H1 (cell line): Measurements from ENCODE around the gene HES3. TPM values are rescaled to one million over a fixed set of nuclear protein-coding genes. Genes with fewer than 3 reads are reported as not detected.

Source experiments
- CTCF ChIA-PET: fragments of 300-600 bp; sonication (Branson Sonifier 250); formaldehyde crosslinking; loops from one replicate; lab custom pipeline; 2021; ENCODE audit not compliant: partially characterized antibody; lab: Charles Lee
- POLR2A ChIA-PET: fragments of 300-600 bp; sonication (Branson Sonifier 250); formaldehyde crosslinking; loops from one replicate; lab custom pipeline; 2021; ENCODE audit warnings: inconsistent platforms; ENCODE audit not compliant: partially characterized antibody; lab: Charles Lee
- DNase-seq, 2 experiments: peaks; one replicate each; pipeline versions ENCODE4 v3.0.0 to v3.0.0-alpha.2; 2010 to 2022; ENCODE audit warnings: low spot score in 2 of 2, low read depth in 1 of 2, mixed read lengths in 1 of 2
- FAIRE-seq: peaks from 2 replicates; lab custom pipeline; 2011; peaks lifted over from hg19 to GRCh38; lab: Jason Lieb, UNC
- H2AFZ ChIP-seq: 2 replicates; pipeline ENCODE4 v1.8.1; 2012; ENCODE audit warnings: low read length, inconsistent platforms
- H2AK5ac ChIP-seq: 2 replicates; pipeline ENCODE4 v1.6.1; 2013; ENCODE audit warnings: low read depth, low read length
- H2BK120ac ChIP-seq: replicated peaks from 2 replicates; pipeline ENCODE3; 2013; ENCODE audit warnings: low read depth, low read length, inconsistent platforms
- H2BK12ac ChIP-seq: 2 replicates; pipeline ENCODE4 v1.6.1; 2013; ENCODE audit warnings: low read depth, low read length
- H2BK15ac ChIP-seq: 2 replicates; pipeline ENCODE4 v1.6.1; 2013; ENCODE audit warnings: low read length
- H2BK20ac ChIP-seq: 2 replicates; pipeline ENCODE4 v1.6.1; 2013; ENCODE audit warnings: low read length
- H2BK5ac ChIP-seq: 2 replicates; pipeline ENCODE4 v1.6.1; 2013; ENCODE audit warnings: low read depth, low read length
- H3K14ac ChIP-seq: 2 replicates; pipeline ENCODE4 v1.6.1; 2013; ENCODE audit warnings: inconsistent platforms; ENCODE audit not compliant: insufficient read length
- H3K18ac ChIP-seq: 2 replicates; pipeline ENCODE4 v1.6.1; 2013; ENCODE audit warnings: low read length; ENCODE audit errors: extremely low read depth
- H3K23ac ChIP-seq: 2 replicates; pipeline ENCODE4 v1.6.1; 2013; ENCODE audit warnings: inconsistent platforms; ENCODE audit not compliant: insufficient read length
- H3K23me2 ChIP-seq: 2 replicates; pipeline ENCODE4 v1.6.1; 2013; ENCODE audit warnings: low read depth, low read length
- H3K27ac ChIP-seq: 2 replicates; pipeline ENCODE4 v1.6.1; 2011; ENCODE audit warnings: low read depth, low read length, inconsistent platforms
- H3K27me3 ChIP-seq, 4 experiments: replicated peaks in 1 of 4; 1 replicate in 1 of 4; 2 replicates in 3 of 4; pipeline versions ENCODE4 v1.6.1 to v1.8.1; 2011 to 2013; ENCODE audit warnings: low read length in 3 of 4, mild to moderate bottlenecking in 3 of 4, inconsistent platforms in 2 of 4, mixed read lengths in 2 of 4, moderate library complexity in 1 of 4; ENCODE audit not compliant: control insufficient read depth in 3 of 4, insufficient read depth in 3 of 4; ENCODE audit errors: extremely low read depth in 1 of 4
- H3K36me3 ChIP-seq, 4 experiments: 2 replicates each; pipeline versions ENCODE4 v1.6.1 to v1.8.1; 2011 to 2013; ENCODE audit warnings: mild to moderate bottlenecking in 4 of 4, low read length in 3 of 4, moderate library complexity in 2 of 4, control low read depth in 1 of 4, inconsistent platforms in 1 of 4; ENCODE audit not compliant: insufficient read depth in 4 of 4, control insufficient read depth in 2 of 4
- H3K4ac ChIP-seq: replicated peaks from 2 replicates; pipeline ENCODE3; 2013; ENCODE audit warnings: low read length, low read depth, mixed read lengths, inconsistent platforms; ENCODE audit not compliant: insufficient read length
- H3K4me1 ChIP-seq, 4 experiments: replicated peaks in 1 of 4; 1 replicate in 1 of 4; 2 replicates in 3 of 4; pipeline versions ENCODE4 v1.6.1 to v1.8.1; 2011 to 2013; ENCODE audit warnings: low read length in 3 of 4, inconsistent platforms in 2 of 4, mixed read lengths in 1 of 4; ENCODE audit not compliant: insufficient read depth in 4 of 4, control insufficient read depth in 3 of 4
- H3K4me2 ChIP-seq, 2 experiments: 2 replicates each; pipeline versions ENCODE4 v1.6.1 to v1.8.1; 2011 to 2013; ENCODE audit warnings: low read depth in 2 of 2, low read length in 2 of 2, control low read depth in 1 of 2, inconsistent platforms in 1 of 2, mild to moderate bottlenecking in 1 of 2; ENCODE audit not compliant: insufficient read depth in 1 of 2
- H3K4me3 ChIP-seq, 4 experiments: fragments of 200-600, 300-600 bp in 1 of 4; sonication (generic), shearing (Covaris generic), sonication (Bioruptor Twin) in 1 of 4; 2 replicates each; pipeline versions ENCODE4 v1.5.1 to v1.8.1; 2011 to 2016; ENCODE audit warnings: low read length in 4 of 4, low read depth in 3 of 4, control low read depth in 2 of 4, inconsistent platforms in 2 of 4, mild to moderate bottlenecking in 2 of 4, mixed read lengths in 1 of 4, moderate library complexity in 1 of 4; ENCODE audit not compliant: insufficient read depth in 2 of 4; ENCODE audit errors: extremely low read depth in 1 of 4
- H3K56ac ChIP-seq: replicated peaks from 2 replicates; pipeline ENCODE3; 2013; ENCODE audit warnings: low read depth, mild to moderate bottlenecking, mixed read lengths, low read length, inconsistent platforms; ENCODE audit not compliant: insufficient read length
- H3K79me1 ChIP-seq: 2 replicates; pipeline ENCODE4 v1.6.1; 2013; ENCODE audit warnings: low read depth, low read length, control low read depth
- H3K79me2 ChIP-seq, 2 experiments: 2 replicates each; pipeline versions ENCODE4 v1.6.1 to v1.8.1; 2012 to 2013; ENCODE audit warnings: low read length in 2 of 2, mild to moderate bottlenecking in 2 of 2, inconsistent platforms in 1 of 2; ENCODE audit not compliant: insufficient read depth in 2 of 2, control insufficient read depth in 1 of 2
- H3K9ac ChIP-seq, 4 experiments: replicated peaks in 1 of 4; 1 replicate in 1 of 4; 2 replicates in 3 of 4; pipeline versions ENCODE4 v1.6.1 to v1.8.1; 2011 to 2013; ENCODE audit warnings: low read depth in 3 of 4, low read length in 3 of 4, control low read depth in 2 of 4, mild to moderate bottlenecking in 2 of 4, moderate library complexity in 2 of 4, inconsistent platforms in 1 of 4; ENCODE audit errors: extremely low read depth in 1 of 4
- H3K9me3 ChIP-seq, 2 experiments: 2 replicates each; pipeline versions ENCODE4 v1.6.1 to v1.8.1; 2012 to 2013; ENCODE audit warnings: mild to moderate bottlenecking in 2 of 2, moderate library complexity in 2 of 2, control low read depth in 1 of 2, inconsistent platforms in 1 of 2, low read depth in 1 of 2, low read length in 1 of 2, mixed read lengths in 1 of 2; ENCODE audit not compliant: insufficient read depth in 2 of 2
- H4K20me1 ChIP-seq, 2 experiments: replicated peaks in 1 of 2; 2 replicates each; pipeline versions ENCODE3 to v1.8.1; 2011 to 2013; ENCODE audit warnings: inconsistent platforms in 2 of 2, low read length in 2 of 2, mild to moderate bottlenecking in 1 of 2; ENCODE audit not compliant: insufficient read depth in 2 of 2, control insufficient read depth in 1 of 2
- H4K5ac ChIP-seq: 2 replicates; pipeline ENCODE4 v1.6.1; 2013; ENCODE audit warnings: low read length, low read depth, mixed read lengths, inconsistent platforms; ENCODE audit not compliant: insufficient read length
- H4K8ac ChIP-seq: 2 replicates; pipeline ENCODE4 v1.8.0; 2013; ENCODE audit warnings: mild to moderate bottlenecking, moderate library complexity, low read length, inconsistent platforms; ENCODE audit not compliant: insufficient read depth; ENCODE audit errors: extremely low read depth
- H4K91ac ChIP-seq: replicated peaks from 2 replicates; pipeline ENCODE3; 2013; ENCODE audit warnings: low read length, mixed read lengths, inconsistent platforms; ENCODE audit not compliant: insufficient read length
- CBX5 ChIP-seq: fragments of 300-800, 300-1000 bp; sonication (generic); IDR thresholded peaks from 2 replicates; pipeline ENCODE4 v1.7.1; 2016; ENCODE audit warnings: antibody characterized with exemption, low read length, low read depth
- CTBP2 ChIP-seq: IDR thresholded peaks from 2 replicates; pipeline ENCODE4 v1.7.0; 2011; ENCODE audit warnings: borderline replicate concordance, mild to moderate bottlenecking, moderate library complexity, mixed read lengths, low read length; ENCODE audit not compliant: insufficient read depth, insufficient read length
- EGR1 ChIP-seq: IDR thresholded peaks from 2 replicates; pipeline ENCODE4 v1.6.1; 2011; ENCODE audit warnings: low read depth, low read length, borderline replicate concordance
- EZH2 ChIP-seq: fragments of 200-600 bp; sonication (generic); IDR thresholded peaks from 2 replicates; pipeline ENCODE4 v1.7.1; 2012; ENCODE audit warnings: low read depth, mild to moderate bottlenecking, moderate library complexity, low read length, inconsistent platforms; ENCODE audit not compliant: severe bottlenecking
- JUN ChIP-seq: IDR thresholded peaks from 2 replicates; pipeline ENCODE4 v1.6.1; 2011; ENCODE audit warnings: low read depth, mild to moderate bottlenecking, improper control_type of control experiment, low read length
- JUND ChIP-seq: IDR thresholded peaks from 2 replicates; pipeline ENCODE4 v1.6.1; 2011; ENCODE audit warnings: mild to moderate bottlenecking, improper control_type of control experiment, low read length
- KDM4A ChIP-seq: IDR thresholded peaks from one replicate; pipeline ENCODE4 v1.7.1; 2012; ENCODE audit warnings: low read depth, mild to moderate bottlenecking, moderate library complexity, low read length, inconsistent platforms; ENCODE audit not compliant: severe bottlenecking
- KDM5A ChIP-seq: fragments of 200-600 bp; IDR thresholded peaks from 2 replicates; pipeline ENCODE4 v1.7.1; 2012; ENCODE audit warnings: mild to moderate bottlenecking, low read length, inconsistent platforms, mixed read lengths
- MAFK ChIP-seq: IDR thresholded peaks from 2 replicates; pipeline ENCODE4 v1.6.1; 2012; ENCODE audit warnings: low read depth, mild to moderate bottlenecking, improper control_type of control experiment, low read length
- POLR2AphosphoS5 ChIP-seq: IDR thresholded peaks from 2 replicates; pipeline ENCODE4 v1.6.1; 2011; ENCODE audit warnings: low read depth, low read length
- RFX5 ChIP-seq: IDR thresholded peaks from 2 replicates; pipeline ENCODE4 v1.6.1; 2011; ENCODE audit warnings: low read depth, low read length, improper control_type of control experiment, borderline replicate concordance
- SIRT6 ChIP-seq: IDR thresholded peaks from one replicate; pipeline ENCODE4 v1.7.1; 2012; ENCODE audit warnings: low read length, inconsistent platforms
- SP2 ChIP-seq: IDR thresholded peaks from 2 replicates; pipeline ENCODE4 v1.6.1; 2012; ENCODE audit warnings: mild to moderate bottlenecking, low read length, inconsistent platforms
- SP4 ChIP-seq: IDR thresholded peaks from 2 replicates; pipeline ENCODE4 v1.6.1; 2012; ENCODE audit warnings: low read length, inconsistent platforms
- TEAD4 ChIP-seq: IDR thresholded peaks from 2 replicates; pipeline ENCODE4 v1.6.1; 2012; ENCODE audit warnings: low read depth, low read length, inconsistent platforms, mixed read lengths
- ZNF274 ChIP-seq: IDR thresholded peaks from 2 replicates; pipeline ENCODE4 v1.7.0; 2012; ENCODE audit warnings: low read length, borderline replicate concordance; ENCODE audit errors: extremely low read depth
- WGBS, 2 experiments: shearing (Covaris generic) in 1 of 2; methylation state at CpG; one replicate each; pipeline versions ENCODE4 v1.1.6 to v1.1.7; 2013 to 2015; ENCODE audit warnings: low lambda C conversion rate in 2 of 2, mixed read lengths in 2 of 2, inconsistent platforms in 1 of 2, low coverage in 1 of 2, missing lambda C conversion rate in 1 of 2; ENCODE audit not compliant: insufficient replicate concordance in 2 of 2, insufficient coverage in 1 of 2, insufficient read length in 1 of 2; ENCODE audit errors: extremely low coverage in 1 of 2, missing lambda C conversion rate in 1 of 2; 5-methylcytosine and 5-hydroxymethylcytosine counted together
- polyA plus RNA-seq, 7 experiments: library from polyadenylated mRNA; depleted of rRNA in 3 of 7; stranded (reverse) in 5 of 7; unstranded in 2 of 7; fragments of >200 nt in 5 of 7; fragments of 200-250 nt in 2 of 7; gene quantifications; 1 replicate in 5 of 7; 2 replicates in 1 of 7; 4 replicates in 1 of 7; pipeline versions ENCODE4 v1.2.1 to v1.2.3, GENCODE V29; 2011 to 2013; ENCODE audit warnings: missing spikeins in 2 of 7, mixed read lengths in 2 of 7
- total RNA-seq: library from RNA; stranded (reverse); fragmentation: NEBNext Ultra II Directional; extraction: Animal tissue kit (Norgen Biotek cat#: 25700); gene quantifications from 2 replicates; pipeline ENCODE4 v1.2.1, GENCODE V29; 2021

HES3 gene
- total and polyA plus RNA-seq, 2 of the 8 experiments (the other 6 are each of a cell fraction or from before 2014, with no cell fraction given): 38.8 to 54.3 TPM

GRCh38 chr1:6271006-6271405, 27.0 kb downstream of the HES3 start:
- H3K27me3 ChIP-seq: no peaks in the 10 kb centered on the region
- no peak for DNase-seq
- no peak overlapping the region for H2BK12ac ChIP-seq
- no peak overlapping the region; the same call in 1 of the 2 replicates for H2BK5ac ChIP-seq
- no peak overlapping the region; the same call in 1 of the 2 replicates for H4K8ac ChIP-seq
- no peak overlapping the region for H3K56ac ChIP-seq
- no peak overlapping the region for H2BK20ac ChIP-seq
- no peaks in the 10 kb centered on the region for H3K79me1 ChIP-seq
- no peak for TF ChIP-seq POLR2AphosphoS5
- TF ChIP-seq CTBP2: no peak
- no peak for TF ChIP-seq KDM5A
- no peak for TF ChIP-seq SP2
- TF ChIP-seq MAFK: no peak
- TF ChIP-seq JUN: no peak
- TF ChIP-seq SP4: no peak
- no peak for TF ChIP-seq SIRT6
- TF ChIP-seq EZH2: no peak
- TF ChIP-seq RFX5: no peak
- TF ChIP-seq TEAD4: no peak
- no peak for TF ChIP-seq ZNF274
- no peak for TF ChIP-seq EGR1
- no peak for TF ChIP-seq JUND
- TF ChIP-seq KDM4A: no peak
- TF ChIP-seq CBX5: no peak
- TF ChIP-seq, all 59 proteins: peak for 0
- H4K20me1 ChIP-seq: peaks cover 3 to 19% of the 10 kb centered on the region in 2 experiments
- no peak overlapping the region for H3K4ac ChIP-seq
- H2BK15ac ChIP-seq: no peak overlapping the region
- no peaks in the 10 kb centered on the region; a peak in 2 of 8 replicates for H3K36me3 ChIP-seq
- no peak overlapping the region for H3K4me2 ChIP-seq
- no peak overlapping the region for H2AK5ac ChIP-seq
- H3K18ac ChIP-seq: no peak overlapping the region
- no peak overlapping the region for H2BK120ac ChIP-seq
- no peaks in the 10 kb centered on the region for H3K9me3 ChIP-seq
- H3K23ac ChIP-seq: no peak overlapping the region
- no peak overlapping the region for H4K5ac ChIP-seq
- no peak overlapping the region for H2AFZ ChIP-seq
- H3K23me2 ChIP-seq: no peaks in the 10 kb centered on the region
- no peak overlapping the region for H3K4me3 ChIP-seq
- H3K4me1 ChIP-seq: peaks cover 0 to 21% (median 11%) of the 10 kb centered on the region in 4 experiments; a peak in 6 of 7 replicates
- no peak for FAIRE-seq
- 88% methylated on average over 4 of the region's 4 CpGs; no CpG with 5 or more reads in 1 of the 2 experiments for WGBS, 2 experiments
- H3K79me2 ChIP-seq: no peaks in the 10 kb centered on the region
- no peak overlapping the region for H3K27ac ChIP-seq
- H4K91ac ChIP-seq: no peak overlapping the region
- no peak overlapping the region for H3K14ac ChIP-seq
- no peak overlapping the region for H3K9ac ChIP-seq
- ChIA-PET POLR2A (interaction anchor here (1.4 kb wide), 1 partner anchor 9 kb away, joined by 4 read pairs; no protein-coding TSS in a partner anchor), CTCF (interaction anchor here (0.9 to 5.9 kb wide), 13 partner anchors 8 to 143 kb away, joined by 3 to 28 read pairs (median 4); no protein-coding TSS in a partner anchor)
